ENCODE data around the gene PITPNM2.
"Not testable (repeated sequence)": the region's sequence is repeated elsewhere in the genome, so short reads cannot be mapped to it uniquely, and the experiment has no call there.

The PITPNM2 gene

GRCh38 chr12:123119808-123120207 is 31.1 kb downstream of the PITPNM2 start:
- DNase-seq: peak; percentile 25

- peak; percentile 84 for DNase-seq
These were observed 32.4 kb downstream of the PITPNM2 start for GRCh38 chr12:123118497-123118896.

GRCh38 chr12:123115409-123116121 is 35.3 kb downstream of the PITPNM2 start:
- no peak for DNase-seq

DNA sequence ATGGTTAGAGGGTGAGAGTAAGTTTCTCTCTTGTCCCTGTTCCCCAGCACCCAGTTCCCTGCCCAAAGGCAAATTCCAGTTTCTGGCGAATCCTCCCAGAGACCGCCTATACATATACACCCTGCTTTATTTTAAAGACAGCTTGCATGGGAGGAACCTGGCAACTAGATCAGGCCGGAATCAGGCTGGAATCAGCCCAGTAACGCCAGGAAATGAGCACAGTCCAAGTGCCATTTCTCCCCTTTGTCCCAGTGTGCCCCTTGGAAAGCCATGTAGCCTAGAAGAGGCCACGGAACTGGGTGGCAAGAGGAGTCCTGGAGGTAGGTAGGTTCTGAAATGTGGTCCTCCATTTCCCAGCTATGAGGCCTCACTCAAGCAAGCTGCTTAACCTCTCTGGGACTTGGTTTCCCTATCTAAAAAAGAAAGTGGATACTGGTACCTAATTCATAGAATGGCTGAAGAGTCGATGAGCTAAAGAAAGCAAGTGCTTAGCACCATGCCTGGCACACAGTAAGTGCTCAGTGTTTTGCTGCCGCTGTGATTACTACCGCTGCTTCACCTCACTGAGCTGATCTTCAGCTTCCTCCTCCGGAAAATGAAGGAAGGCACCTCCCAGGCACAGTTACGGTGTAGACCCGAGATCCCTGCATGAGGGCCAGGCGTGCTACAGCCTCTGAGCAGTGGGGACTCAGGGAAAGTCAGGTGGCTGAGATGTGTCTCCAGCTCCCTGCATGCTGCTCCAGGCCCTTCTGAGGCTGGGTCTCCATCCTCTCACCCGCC is 36.4 kb downstream of the PITPNM2 start:
- no peak for DNase-seq

DNA sequence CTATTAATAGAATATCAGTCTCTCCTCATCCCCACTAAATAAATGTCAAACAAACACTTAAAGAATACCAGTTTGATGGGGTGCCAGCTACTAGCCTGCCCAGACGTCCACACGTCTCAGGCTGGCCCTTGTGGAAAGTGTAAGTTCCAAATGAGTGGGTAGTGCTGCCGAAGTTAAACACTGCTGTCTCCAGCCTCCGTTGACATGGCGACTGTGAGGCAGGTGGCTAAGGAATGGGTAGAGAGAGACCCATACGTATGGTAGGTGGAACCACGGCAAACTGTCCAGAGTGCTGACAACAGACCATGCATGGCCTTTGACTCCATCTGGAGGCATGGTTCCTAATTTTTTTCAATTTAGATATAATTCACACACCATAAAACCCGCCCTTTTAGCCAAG is 37.9 kb downstream of the PITPNM2 start:
- peak; percentile 57 for DNase-seq

GRCh38 chr12:123111498-123112165 is 39.3 kb downstream of the PITPNM2 start:
- no peak for DNase-seq

DNA sequence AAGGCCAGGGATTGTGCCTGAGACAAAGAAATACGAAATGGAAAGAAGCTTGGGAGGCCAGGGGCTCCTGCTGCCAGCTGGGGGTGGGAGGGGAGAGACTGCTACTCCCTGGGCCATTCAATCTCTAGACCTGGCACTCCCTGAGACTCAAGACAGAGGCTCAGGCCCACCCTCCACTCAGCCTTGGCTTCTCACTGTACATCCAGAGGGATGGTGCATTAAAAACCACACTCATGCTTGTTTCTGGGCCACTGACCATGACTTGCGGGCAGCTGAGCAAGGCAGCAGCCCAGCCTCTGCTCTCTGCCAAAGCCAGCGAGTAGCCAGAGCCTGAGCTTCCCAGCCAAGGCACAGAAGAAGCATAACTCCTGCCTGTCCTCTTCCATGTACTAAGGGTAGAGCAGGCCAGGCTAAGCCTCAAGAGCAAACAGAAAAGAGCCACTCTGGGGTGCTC is 41.5 kb downstream of the PITPNM2 start:
- DNase-seq: no peak

DNA sequence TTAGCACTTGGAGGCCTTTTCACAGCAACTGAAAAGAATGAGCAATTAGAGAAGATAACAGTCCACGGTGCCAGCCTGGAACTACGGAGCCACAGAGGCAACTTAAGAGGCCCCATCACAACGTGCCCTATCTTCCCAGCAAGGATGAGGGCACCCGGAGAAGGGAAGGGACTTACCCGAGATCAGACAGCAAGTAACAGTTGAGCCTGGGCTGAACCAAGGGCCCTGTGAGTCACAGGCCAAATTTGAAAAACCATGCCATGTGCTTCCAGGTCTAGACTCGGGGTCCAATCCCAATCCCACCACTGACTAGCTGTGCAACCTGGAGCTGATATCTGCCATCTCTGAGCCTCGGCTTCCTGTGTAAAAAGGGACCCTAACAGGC is 42.2 kb downstream of the PITPNM2 start:
- no peak for DNase-seq

GRCh38 chr12:123107926-123108681 is 42.8 kb downstream of the PITPNM2 start:
- no peak for DNase-seq

DNA sequence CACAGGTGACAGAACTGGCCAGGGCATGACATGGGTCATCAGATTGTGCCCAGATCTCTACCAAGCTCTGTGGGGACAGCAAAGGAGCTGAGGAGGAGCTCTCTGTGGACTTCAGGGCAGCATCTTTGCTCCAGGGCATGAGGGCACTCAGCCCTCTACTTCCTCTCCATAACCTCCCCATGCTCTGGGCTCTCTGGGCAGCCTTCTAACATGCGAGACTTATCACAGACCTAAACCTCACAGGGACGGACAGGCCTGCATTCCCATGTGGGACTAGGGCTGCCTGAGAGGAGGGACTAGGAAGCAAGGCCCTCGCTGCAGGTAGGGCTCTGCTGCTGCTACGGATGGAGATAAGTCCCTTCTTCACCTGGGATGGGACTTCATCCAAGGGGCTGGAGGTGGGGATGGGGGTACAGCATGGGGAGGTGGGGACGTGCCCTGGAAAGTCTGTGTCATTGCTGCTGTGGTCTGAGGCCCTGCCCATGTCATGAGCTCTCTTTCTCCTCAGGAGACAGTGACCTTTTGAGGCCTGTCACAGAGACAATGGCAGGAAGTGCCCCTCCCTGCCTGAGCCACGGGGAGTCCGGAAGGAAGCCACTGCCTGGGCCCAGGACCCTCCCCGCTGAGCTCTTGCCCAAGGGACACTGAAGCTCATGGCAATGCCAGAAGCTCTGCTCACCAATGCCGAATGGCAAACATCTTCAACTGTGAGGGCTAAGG is 44.1 kb downstream of the PITPNM2 start:
- peak; percentile 55 for DNase-seq

GRCh38 chr12:123105211-123105826 is 45.6 kb downstream of the PITPNM2 start:
- DNase-seq: peak; percentile 96

DNA sequence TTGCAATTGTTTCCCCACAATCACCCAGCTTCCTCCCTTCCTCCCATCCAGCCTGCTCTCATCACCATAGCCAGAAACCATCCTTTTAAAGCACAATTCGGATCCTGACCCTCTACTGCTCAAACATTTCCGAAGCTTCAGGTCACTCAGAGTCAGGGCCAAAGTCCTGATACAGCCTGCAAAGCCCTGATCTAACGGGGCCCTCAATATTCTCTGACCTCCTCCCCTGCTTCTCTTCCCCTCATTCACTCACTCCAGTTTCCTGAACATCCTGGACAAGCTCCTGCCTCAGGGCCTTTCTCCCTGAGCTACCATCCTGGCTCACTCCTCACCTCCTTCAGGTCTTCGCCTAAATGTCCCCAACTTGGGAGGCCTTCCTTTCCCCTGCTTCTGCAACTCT is 46.1 kb downstream of the PITPNM2 start:
- DNase-seq: no peak

GRCh38 chr12:123104094-123104493 is 46.8 kb downstream of the PITPNM2 start:
- DNase-seq: not testable (repeated sequence)

GRCh38 chr12:123102781-123103503 is 47.9 kb downstream of the PITPNM2 start:
- no peak for DNase-seq

- DNase-seq: no peak
These were observed 48.5 kb downstream of the PITPNM2 start for GRCh38 chr12:123102366-123102765.

- DNase-seq: no peak
These were observed 49.4 kb downstream of the PITPNM2 start for GRCh38 chr12:123101526-123101925.
